Parathyroid adenoma (tissue), 2 donors: Measurements from ENCODE around the gene RNF187.
"Not testable (repeated sequence)": the region's sequence is repeated elsewhere in the genome, so short reads cannot be mapped to it uniquely, and the experiment has no call there.

ENCODE experiments used
- H2AFZ ChIP-seq: fragments of 300-600 bp; sonication (generic); one replicate; pipeline ENCODE4 v1.7.0; 2017; ENCODE audit warnings: antibody characterized with exemption, mild to moderate bottlenecking
- H3K27ac ChIP-seq: fragments of 300-600 bp; sonication (generic); one replicate; pipeline ENCODE4 v1.7.0; 2017
- H3K27me3 ChIP-seq: fragments of 300-600 bp; sonication (generic); one replicate; pipeline ENCODE4 v1.7.0; 2017; ENCODE audit warnings: low read length; ENCODE audit not compliant: control insufficient read depth, insufficient read depth
- H3K36me3 ChIP-seq: fragments of 300-600 bp; sonication (generic); one replicate; pipeline ENCODE4 v1.7.0; 2017; ENCODE audit warnings: low read length; ENCODE audit not compliant: control insufficient read depth, insufficient read depth
- H3K4me1 ChIP-seq: fragments of 300-600 bp; sonication (generic); one replicate; pipeline ENCODE4 v1.7.0; 2017; ENCODE audit warnings: control low read depth
- H3K4me2 ChIP-seq: fragments of 300-600 bp; sonication (generic); one replicate; pipeline ENCODE4 v1.7.0; 2017; ENCODE audit warnings: low read length
- H3K4me3 ChIP-seq: fragments of 300-600 bp; sonication (generic); one replicate; pipeline ENCODE4 v1.7.0; 2017; ENCODE audit warnings: low read depth, low read length
- H3K79me2 ChIP-seq: fragments of 300-600 bp; sonication (generic); one replicate; pipeline ENCODE4 v1.7.0; 2017; ENCODE audit warnings: control low read depth
- H3K9ac ChIP-seq: fragments of 300-600 bp; sonication (generic); one replicate; pipeline ENCODE4 v1.7.0; 2017; ENCODE audit warnings: mild to moderate bottlenecking
- H3K9me3 ChIP-seq: fragments of 300-600 bp; sonication (generic); one replicate; pipeline ENCODE4 v1.7.0; 2017; ENCODE audit warnings: low read length; ENCODE audit not compliant: control insufficient read depth
- TF ChIP-seq, protein P1 (sequence below): fragments of 300-600 bp; sonication (generic); IDR thresholded peaks from one replicate; pipeline ENCODE4 v1.7.0; 2017; ENCODE audit warnings: antibody characterized with exemption, mild to moderate bottlenecking
- donor health status: primary hyperparathyroidism.

RNF187 gene

DNA sequence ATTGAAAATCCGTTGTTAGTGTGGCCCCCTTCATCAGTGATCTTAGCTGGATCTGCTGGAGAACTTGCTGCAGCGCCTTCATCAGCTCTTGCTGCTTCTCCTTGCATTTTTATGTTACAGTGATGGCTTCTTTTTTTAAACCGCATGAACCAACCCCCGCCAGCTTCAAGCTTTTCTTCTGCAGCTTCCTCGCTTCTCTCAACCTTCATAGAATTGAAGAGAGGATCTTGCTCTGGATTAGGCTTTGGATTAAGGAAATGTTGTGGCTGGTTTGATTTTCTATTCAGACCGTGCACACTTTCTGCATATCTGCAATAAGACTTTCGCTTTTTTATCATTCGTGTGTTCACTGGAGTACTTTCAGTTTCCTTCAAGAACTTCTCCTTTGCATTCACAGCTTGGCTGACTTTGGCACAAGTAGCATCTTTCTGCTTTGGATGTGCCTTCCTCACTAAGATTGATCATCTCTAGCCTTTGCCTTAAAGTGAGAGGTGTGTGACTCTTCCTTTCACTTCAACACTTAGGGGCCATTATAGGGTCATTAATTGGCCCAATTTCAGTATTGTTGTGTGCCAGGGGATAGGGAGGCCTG lies 13.1 kb downstream of the RNF187 start:
- no peak overlapping the region for H2AFZ ChIP-seq
- no peak overlapping the region for H3K4me2 ChIP-seq
- TF ChIP-seq, protein P1, sequence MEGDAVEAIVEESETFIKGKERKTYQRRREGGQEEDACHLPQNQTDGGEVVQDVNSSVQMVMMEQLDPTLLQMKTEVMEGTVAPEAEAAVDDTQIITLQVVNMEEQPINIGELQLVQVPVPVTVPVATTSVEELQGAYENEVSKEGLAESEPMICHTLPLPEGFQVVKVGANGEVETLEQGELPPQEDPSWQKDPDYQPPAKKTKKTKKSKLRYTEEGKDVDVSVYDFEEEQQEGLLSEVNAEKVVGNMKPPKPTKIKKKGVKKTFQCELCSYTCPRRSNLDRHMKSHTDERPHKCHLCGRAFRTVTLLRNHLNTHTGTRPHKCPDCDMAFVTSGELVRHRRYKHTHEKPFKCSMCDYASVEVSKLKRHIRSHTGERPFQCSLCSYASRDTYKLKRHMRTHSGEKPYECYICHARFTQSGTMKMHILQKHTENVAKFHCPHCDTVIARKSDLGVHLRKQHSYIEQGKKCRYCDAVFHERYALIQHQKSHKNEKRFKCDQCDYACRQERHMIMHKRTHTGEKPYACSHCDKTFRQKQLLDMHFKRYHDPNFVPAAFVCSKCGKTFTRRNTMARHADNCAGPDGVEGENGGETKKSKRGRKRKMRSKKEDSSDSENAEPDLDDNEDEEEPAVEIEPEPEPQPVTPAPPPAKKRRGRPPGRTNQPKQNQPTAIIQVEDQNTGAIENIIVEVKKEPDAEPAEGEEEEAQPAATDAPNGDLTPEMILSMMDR = no peak
- no peak overlapping the region for H3K9ac ChIP-seq
- no peaks in the 10 kb centered on the region for H3K36me3 ChIP-seq
- H3K4me1 ChIP-seq = no peaks in the 10 kb centered on the region
- no peaks in the 10 kb centered on the region for H3K79me2 ChIP-seq
- H3K27me3 ChIP-seq = no peaks in the 10 kb centered on the region
- no peak overlapping the region for H3K27ac ChIP-seq
- H3K9me3 ChIP-seq = no peaks in the 10 kb centered on the region
- no peak overlapping the region for H3K4me3 ChIP-seq

DNA sequence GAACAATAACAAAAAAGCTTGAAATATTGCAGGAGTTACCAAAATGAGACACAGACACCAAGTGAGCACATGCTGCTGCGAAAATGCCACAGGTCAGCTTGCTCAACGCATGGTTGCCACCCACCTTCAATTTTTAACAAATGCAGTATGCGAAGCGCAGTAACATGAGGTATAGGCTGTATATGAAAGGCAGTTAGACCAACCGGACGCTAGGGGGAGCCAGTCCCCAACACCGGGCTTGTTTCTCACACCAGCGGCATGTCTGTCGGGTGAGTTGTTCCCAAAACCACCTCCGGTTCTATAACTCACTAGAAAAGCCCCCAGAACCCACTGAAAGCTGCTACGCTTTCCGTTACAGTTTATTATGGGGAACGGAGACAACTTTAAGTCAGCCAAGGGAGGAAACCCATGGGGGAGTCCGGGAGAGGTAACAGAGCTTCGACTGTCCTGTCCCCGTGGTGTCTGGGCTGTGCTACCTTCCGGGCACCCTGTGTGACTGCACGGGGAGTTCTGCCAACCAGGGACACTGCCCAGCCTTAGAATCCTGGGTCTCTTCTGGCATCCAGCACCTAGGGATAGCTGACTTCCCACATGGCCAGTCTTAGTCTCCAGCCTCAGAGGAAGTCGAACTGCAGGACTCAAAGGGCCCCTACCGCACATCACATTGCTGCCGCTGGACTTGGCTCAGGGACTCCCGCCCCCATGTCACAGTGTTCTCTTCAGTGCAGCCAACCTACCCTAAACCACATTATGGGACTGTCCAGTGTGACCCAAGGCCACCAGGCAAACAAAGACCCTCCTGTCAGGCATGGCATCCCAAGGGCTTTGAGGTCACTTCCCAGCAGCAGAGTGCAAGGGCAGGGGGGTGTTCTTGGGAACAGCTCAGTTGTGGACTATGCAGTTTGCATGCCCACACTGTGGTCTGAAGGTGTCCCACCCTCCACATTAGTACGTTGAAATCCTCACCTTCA lies 14.0 kb downstream of the RNF187 start:
- no peak overlapping the region for H3K4me3 ChIP-seq
- TF ChIP-seq, protein P1 = peak; percentile 75
- no peak overlapping the region for H3K27ac ChIP-seq
- no peaks in the 10 kb centered on the region for H3K27me3 ChIP-seq
- H3K36me3 ChIP-seq = no peaks in the 10 kb centered on the region
- H3K9ac ChIP-seq = no peak overlapping the region
- peak overlapping the region; percentile 18 for H3K4me2 ChIP-seq
- H3K4me1 ChIP-seq = no peaks in the 10 kb centered on the region
- no peaks in the 10 kb centered on the region for H3K9me3 ChIP-seq
- no peaks in the 10 kb centered on the region for H3K79me2 ChIP-seq
- H2AFZ ChIP-seq = peak overlapping the region; percentile 40

DNA sequence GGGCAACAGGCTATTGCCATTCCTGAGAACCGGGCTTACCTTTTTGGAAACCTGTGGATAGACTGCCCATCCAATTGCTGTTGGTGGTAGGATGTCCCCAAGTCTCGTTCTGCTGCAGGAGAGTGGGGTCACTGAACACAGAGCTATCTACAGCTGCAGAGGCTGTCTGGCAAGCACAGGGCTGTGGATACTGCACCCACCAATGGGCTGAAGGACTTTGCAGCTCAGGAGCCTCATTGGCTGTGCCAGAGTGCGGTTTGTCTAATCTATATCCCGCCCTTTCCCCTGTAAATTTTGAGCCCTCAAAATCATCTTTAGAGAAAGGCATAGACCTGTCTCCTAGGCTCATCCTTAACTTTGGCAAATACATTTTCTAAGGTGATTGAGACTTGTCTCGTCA lies 15.3 kb downstream of the RNF187 start:
- no peaks in the 10 kb centered on the region for H3K9me3 ChIP-seq
- H3K27me3 ChIP-seq = no peaks in the 10 kb centered on the region
- no peaks in the 10 kb centered on the region for H3K79me2 ChIP-seq
- no peak overlapping the region for H3K4me2 ChIP-seq
- TF ChIP-seq, protein P1 = no peak
- no peak overlapping the region for H2AFZ ChIP-seq
- no peak overlapping the region for H3K9ac ChIP-seq
- no peak overlapping the region for H3K27ac ChIP-seq
- no peaks in the 10 kb centered on the region for H3K36me3 ChIP-seq
- no peaks in the 10 kb centered on the region for H3K4me1 ChIP-seq
- no peak overlapping the region for H3K4me3 ChIP-seq

DNA sequence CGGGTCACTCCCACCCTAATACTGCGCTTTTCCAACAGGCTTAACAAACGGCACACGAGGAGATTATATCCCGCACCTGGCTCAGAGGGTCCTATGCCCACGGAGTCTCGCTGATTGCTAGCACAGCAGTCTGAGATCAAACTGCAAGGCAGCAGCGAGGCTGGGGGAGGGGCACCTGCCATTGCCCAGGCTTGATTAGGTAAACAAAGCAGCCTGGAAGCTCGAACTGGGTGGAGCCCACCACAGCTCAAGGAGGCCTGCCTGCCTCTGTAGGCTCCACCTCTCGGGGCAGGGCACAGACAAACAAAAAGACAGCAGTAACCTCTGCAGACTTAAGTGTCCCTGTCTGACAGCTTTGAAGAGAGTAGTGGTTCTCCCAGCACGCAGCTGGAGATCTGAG lies 18.8 kb downstream of the RNF187 start:
- not testable (repeated sequence) for H2AFZ ChIP-seq, H3K36me3 ChIP-seq, H3K4me1 ChIP-seq, H3K4me3 ChIP-seq, H3K4me2 ChIP-seq, H3K27me3 ChIP-seq, H3K9me3 ChIP-seq, H3K9ac ChIP-seq, H3K27ac ChIP-seq, H3K79me2 ChIP-seq

DNA sequence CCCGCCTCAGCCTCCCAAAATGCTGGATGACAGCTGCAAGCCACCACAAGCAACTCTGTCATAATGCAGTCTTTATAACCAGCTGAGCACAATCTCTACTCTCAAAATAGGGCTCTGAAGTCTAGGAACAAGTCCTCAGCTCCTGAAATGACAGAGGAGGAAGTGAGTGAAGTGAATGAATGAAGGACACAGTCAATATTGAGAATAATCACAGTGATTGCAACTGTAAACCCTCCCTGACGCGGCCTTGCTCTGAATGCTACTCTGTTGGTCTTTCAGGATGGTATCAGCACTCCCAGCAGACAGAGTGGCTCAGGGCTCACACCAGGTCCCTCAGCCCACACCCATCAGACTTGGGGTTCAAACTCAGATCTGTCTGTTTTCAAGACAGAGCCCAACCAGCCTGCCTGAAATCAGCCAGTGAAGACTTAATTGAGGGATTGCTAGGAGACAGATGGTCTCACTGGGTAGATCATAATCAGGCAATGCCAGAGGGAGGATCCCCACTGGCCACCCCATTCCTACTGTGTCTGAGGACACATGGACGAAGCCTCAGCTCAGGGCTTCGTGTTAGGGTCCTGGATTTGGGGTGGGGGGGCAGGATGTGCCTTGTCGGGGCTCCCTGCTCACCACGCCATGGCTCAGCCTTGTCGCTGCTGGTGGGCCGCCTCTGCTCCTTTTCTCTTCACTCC lies 20.9 kb downstream of the RNF187 start:
- TF ChIP-seq, protein P1 = no peak
- no peaks in the 10 kb centered on the region for H3K9me3 ChIP-seq
- no peak overlapping the region for H3K27ac ChIP-seq
- H3K36me3 ChIP-seq = no peaks in the 10 kb centered on the region
- no peak overlapping the region for H3K4me3 ChIP-seq
- no peaks in the 10 kb centered on the region for H3K79me2 ChIP-seq
- H3K4me2 ChIP-seq = no peak overlapping the region
- no peaks in the 10 kb centered on the region for H3K27me3 ChIP-seq
- no peaks in the 10 kb centered on the region for H3K4me1 ChIP-seq
- no peak overlapping the region for H2AFZ ChIP-seq
- no peak overlapping the region for H3K9ac ChIP-seq
